GM12891 (cell line): Measurements from ENCODE around the gene TRMT1.

Source experiments
- PAX5 ChIP-seq: IDR thresholded peaks from 2 replicates; pipeline ENCODE4 v1.6.1; 2011; ENCODE audit warnings: low read length, moderate library complexity, mild to moderate bottlenecking; ENCODE audit not compliant: insufficient read depth, severe bottlenecking
- POLR2A ChIP-seq: IDR thresholded peaks from 2 replicates; pipeline ENCODE4 v1.6.1; 2011; ENCODE audit warnings: low read depth, low read length, control low read depth
- POLR2AphosphoS5 ChIP-seq: IDR thresholded peaks from 2 replicates; pipeline ENCODE4 v1.6.1; 2011; ENCODE audit warnings: low read depth, low read length, control low read depth
- POU2F2 ChIP-seq: IDR thresholded peaks from 2 replicates; pipeline ENCODE4 v1.6.1; 2011; ENCODE audit warnings: low read depth, mild to moderate bottlenecking, control low read depth, low read length, moderate library complexity
- SPI1 ChIP-seq: IDR thresholded peaks from 2 replicates; pipeline ENCODE4 v1.6.1; 2011; ENCODE audit warnings: low read depth, low read length, control low read depth
- TAF1 ChIP-seq: IDR thresholded peaks from 2 replicates; pipeline ENCODE4 v1.6.1; 2011; ENCODE audit warnings: low read depth, low read length, control low read depth

- TF ChIP-seq POLR2AphosphoS5, result no peak
- TF ChIP-seq POLR2A, result no peak
- TF ChIP-seq TAF1, result no peak
- TF ChIP-seq POU2F2, result no peak
- no peak for TF ChIP-seq SPI1
- no peak for TF ChIP-seq PAX5
Measured at GRCh38 chr19:13062317-13062716, 54.2 kb downstream of the TRMT1 start.
